Daoy (cell line): Measurements from ENCODE around the gene FKBP9. TPM values are rescaled to one million over a fixed set of nuclear protein-coding genes. Genes with fewer than 3 reads are reported as not detected.
"Not testable (repeated sequence)": the region's sequence is repeated elsewhere in the genome, so short reads cannot be mapped to it uniquely, and the experiment has no call there.

Experiments used
- DNase-seq: peaks from one replicate; pipeline ENCODE4 v3.0.0-alpha.2; 2015; ENCODE audit warnings: low read depth
- total RNA-seq: library from RNA; depleted of rRNA; stranded (reverse); fragments of >200 nt; shearing (Covaris generic); gene quantifications from 2 replicates; pipeline ENCODE4 v1.2.3, GENCODE V29; 2014

The FKBP9 gene
- total RNA-seq, 1 experiment from 2014 or later: 85.4 TPM

DNA sequence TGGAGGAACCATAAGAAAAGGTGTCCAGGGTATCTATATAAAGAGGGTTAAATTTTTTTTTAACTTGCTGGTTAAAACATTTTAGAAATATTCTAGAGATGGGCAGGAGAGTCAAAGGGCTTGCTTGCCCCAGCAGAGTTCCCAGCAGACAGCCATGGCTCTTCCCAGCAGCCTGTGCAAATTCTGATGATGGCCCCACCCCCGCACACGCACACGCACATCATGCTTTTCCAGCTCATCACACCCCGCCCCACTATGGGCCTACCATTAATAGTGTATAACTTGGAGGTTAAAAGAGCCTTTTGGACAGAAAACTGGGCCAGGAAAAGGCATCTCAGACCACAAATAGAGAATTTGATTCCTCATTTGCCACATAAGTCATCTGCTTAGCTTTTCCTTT is 48.5 kb downstream of the FKBP9 start:
- not testable (repeated sequence) for DNase-seq

- no peak for DNase-seq
These were observed 52.5 kb downstream of the FKBP9 start for GRCh38 chr7:33009734-33010133.

DNA sequence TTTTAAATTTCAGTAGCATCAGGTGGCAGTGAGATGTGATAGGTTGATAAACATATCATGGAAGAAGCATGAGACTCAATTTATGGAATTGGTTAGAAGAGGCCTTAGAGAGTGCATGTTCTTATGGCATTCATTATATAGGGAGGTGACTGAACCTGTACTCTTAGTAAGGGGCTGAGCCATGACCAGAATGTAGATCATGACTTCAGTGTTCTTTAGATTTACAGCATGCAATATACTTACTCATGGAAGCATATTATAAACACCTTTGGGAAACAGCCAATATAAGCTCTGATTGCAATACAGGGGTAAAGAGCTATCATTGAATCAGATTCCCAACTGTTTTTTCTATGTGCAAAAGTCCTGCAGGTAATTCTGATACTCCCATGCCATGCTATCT is 55.1 kb downstream of the FKBP9 start:
- DNase-seq: no peak

DNA sequence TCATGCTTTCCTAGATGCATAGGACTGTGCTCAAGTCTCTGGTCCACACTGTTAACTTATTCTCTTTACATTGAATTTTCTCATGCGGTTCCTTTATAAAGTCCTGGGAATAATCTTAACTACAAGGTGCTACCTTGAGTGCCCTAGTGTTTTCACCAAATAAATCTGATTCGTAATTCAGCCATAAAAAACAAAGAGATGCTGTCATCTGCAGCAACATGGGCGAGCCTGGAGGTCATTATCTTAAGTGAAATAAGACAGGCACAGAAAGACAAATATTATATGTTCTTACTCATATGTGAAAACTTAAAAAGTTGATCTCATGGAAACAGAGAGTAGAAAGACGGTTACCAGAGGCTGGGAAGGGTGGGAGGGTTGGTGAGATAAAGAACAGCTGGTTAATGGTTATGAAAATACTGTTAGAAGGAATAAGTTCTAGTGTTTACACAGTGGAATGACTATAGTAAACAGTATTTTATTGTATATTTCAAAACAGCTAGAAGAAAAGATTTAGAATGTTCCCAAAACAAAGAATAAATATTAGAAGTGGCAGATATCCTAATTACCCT is 67.0 kb downstream of the FKBP9 start:
- DNase-seq: no peak

DNA sequence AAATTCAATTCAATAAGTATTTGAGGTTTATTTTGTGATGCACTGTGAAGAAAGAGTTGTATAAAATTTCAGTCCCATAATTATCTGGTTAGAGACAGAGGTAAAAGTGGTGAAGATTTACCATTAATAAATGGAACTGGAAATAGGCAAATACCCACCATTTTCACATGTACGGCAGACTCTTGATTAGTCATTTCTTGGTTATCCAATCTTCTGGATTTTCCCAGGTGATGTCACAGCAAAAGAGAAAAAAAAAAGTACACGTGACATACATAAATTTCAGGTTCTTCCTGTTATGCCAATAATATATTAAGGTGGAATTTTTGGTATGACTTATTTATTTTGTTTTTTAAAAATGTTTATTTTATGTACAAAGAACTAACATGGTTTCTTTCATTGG is 78.5 kb downstream of the FKBP9 start:
- DNase-seq: no peak

DNA sequence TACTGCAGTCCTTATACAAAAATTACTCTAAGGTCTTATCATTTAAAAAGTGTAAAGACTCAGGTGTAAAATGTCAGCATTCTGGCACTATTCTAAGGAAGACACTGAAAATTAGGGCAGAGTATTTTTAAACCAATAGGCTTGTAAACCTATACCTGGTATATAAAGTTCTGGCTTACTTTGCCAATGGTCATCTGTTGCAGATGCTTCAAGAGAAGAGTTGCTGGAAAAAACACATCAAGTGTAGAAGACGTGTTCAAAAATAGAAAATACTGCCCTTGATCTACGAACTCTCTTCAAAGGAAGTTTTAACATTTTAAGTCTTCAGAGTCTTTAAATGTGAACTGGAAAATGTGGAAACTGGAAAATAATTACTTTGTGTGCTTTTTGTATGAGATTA is 81.4 kb downstream of the FKBP9 start:
- no peak for DNase-seq

DNA sequence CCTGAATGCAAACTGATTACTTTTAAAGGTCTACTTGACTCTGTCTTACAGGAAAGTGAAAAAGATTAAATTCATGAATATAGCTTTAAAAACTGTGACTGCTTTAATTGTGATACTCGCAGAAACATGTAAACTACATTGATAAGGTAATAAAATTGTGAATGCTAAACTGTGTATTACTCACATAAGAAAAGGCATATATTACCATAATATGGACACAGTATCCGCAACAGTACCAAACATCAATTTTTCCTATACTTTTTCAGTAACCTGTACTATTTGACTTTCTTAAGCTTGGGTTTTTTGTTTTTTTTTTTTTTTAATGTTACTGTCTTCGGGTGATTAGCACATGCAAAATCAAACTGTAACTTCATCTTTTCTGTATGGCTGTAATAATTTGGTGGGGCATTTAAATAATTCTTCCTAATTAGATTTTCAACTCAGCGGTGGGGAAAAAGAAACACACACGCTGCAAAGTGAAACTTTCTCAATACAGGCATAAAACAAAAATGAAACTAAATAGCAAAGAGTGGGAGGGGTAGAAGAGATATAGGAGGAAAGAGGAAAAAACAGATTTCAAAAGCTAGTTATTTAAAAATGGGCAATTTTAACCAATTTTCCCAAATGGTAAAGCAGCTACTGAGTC is 82.1 kb downstream of the FKBP9 start:
- DNase-seq: no peak

DNA sequence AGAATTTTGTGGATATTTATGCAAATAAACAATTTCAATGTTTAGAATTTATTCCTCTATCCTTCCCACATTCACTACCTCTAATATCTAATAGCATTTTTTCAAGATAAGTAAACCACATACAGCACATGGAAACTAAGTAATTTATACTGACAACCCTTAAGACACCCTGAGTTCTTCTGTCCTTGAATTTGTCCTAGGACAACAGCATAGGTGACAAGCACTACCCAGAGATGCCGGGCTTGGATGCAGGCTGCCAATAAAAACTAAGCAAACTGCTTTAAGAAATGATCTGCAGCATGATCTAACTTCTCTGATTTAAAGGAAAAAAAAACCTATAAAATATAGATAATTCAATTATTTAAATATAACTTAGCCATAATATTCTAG is 82.7 kb downstream of the FKBP9 start:
- DNase-seq: no peak

DNA sequence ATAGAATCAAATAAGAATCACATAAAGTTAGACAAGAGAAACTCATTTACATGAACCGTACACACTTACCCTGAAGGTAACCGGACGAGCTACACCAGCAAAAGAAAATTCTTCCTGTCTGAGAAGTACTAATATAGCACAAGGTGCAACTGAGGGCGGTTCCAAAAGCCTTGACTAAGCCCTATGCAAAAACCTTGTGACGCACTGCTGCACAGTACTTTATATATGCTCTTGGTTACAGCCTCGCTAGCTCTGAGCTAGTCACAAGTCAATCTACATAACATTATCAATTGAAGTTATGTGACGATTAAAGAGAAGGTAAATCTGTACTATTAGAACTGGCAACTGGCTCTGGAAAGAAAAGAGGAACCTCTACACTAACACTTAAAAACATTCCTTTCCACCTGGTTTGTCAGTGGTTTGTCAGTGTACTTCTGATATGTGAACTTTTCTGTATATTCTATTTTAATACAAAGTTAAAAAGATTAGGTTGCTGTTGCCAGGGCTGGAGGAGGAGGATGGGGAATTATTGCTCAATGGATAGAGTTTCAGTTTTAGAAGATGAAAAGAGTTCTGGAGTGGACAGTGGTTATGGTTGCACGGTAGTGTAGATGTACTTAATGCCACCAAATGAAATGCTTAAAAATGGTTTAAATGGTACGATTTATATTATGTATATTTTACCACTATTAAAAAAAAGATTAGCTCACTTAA is 83.7 kb downstream of the FKBP9 start:
- DNase-seq: peak; percentile 41

DNA sequence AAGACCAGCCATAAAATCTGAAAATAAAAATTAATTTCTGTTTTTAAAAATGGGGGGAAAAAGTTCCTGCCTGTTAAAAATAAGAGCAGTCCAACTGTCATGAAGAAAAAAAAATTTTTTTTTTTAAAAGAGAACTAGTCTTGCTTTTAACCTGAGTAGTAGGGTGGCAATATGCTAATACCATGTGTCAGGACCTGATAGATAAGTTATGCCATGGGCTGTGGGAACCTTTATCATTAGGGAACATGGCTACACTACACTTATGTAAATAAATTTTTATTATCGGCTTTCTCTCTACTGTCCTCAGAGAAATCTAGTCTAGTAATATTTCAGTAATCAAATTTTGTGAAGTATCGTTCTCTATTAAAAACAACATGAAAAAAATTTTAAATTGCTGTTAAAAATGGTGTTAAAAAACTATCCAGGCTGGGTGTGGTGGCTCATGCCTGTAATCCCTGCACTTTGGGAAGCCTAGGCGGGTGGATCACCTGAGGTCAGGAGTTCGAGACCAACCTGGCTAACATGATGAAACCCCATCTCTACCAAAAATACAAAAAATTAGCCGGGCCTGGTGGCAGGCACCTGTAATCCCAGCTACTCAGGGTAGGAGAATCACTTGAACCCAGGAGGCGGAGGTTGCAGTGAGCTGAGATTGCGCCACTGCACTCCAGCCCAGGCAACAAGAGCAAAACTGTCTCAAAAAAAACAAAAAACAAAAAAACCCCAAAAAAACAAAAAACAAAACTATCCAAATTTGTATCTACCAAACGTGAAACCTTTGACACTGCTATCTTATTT is 84.6 kb downstream of the FKBP9 start:
- no peak for DNase-seq

DNA sequence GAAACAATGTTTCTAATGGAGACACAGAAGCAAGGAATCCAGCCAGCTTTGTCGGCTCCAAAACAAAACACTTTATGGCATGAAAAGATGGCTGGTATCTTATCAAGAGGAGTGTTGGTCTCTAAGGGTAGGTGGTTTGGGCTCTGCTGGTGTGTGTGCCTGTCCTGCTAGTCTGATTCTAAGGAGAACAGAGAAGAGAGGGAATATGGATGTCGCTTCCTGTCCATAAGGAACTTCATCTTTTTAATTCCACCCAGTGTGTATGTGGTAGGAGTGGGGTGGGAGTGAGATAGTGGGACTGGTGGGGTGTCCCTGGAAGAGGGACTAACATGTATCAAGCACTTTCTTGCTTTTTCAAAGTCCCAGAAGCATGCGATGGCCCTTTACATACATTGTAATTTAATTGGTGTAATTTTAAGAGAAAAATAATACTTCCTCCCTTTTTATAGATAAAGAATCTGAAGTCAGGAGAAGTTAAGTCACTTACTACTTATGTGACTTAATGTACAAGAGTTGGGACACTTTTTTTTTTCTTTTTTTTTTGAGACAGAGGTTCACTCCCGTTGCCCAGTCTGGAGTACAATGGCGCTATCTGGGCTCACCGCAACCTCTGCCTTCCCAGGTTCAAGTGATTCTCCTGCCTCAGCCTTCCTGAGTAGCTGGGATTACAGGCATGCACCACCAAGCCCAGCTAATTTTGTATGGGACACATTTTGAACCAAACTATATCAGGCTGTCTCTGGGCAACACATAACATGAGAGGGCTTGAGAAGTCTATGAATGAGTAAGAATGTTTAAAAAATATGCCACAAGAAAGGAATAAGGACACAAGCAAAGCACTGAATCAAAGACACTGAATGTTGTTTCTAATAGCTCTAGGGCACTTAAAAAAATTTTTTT is 86.5 kb downstream of the FKBP9 start:
- DNase-seq: no peak

- no peak for DNase-seq
These were observed 87.1 kb downstream of the FKBP9 start for GRCh38 chr7:33044401-33044718.

GRCh38 chr7:33044986-33045385 is 87.7 kb downstream of the FKBP9 start:
- DNase-seq: no peak

DNA sequence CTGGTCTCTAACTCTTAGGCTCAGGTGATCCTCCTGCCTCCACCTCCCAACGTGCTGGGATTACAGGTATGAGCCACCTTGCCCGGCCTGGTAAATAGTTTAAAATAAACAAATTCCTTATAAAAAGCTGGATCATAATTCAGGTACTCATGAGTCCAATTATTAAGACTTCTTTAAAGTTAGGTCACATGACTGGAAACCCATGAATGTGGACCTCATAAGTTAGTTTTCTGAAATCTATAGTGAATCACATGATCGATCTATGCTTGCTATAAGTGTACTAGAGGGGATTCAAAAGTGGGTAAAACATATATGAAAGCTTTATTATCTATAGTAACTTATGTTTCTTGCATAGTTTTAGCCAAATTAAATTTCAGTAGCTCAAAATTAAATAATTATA is 91.0 kb downstream of the FKBP9 start:
- DNase-seq: no peak

- no peak for DNase-seq
These were observed 91.5 kb downstream of the FKBP9 start for GRCh38 chr7:33048704-33049103.

DNA sequence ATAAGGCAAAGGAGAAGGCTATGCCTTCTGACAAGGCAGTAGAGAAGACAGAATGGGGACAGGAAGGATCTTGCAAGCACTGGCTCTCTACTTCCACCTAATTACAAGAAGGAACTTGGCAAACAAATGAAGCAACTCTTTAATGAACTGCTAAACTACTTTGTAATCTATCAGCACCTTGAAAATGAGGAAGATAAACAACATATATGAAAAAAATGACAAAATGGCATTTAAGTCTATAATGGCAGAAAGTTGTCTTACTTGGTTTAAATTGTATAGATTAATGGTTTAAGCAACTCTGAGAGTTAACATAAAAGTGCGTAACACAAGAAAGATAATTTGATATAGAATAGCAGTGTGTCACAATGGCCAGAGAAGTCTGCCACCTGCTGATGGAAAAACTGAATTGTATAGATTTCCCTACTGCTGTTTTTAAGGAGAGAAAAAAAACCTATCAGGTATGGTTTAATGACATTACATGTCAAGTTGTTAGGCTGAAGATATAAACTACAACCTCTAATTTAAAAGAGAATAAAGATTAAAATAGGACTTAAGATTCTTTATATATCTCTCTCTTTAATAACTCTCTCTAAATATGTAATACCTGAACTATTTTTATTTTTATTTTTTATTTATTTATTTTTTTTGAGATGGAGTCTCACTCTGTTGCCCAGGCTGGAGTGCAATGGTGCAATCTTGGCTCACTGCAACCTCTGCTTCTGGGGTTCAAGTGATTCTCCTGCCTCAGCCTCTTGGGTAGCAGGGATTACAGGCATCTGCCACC is 93.5 kb downstream of the FKBP9 start:
- peak; percentile 38 for DNase-seq

- no peak for DNase-seq
These were observed 96.5 kb downstream of the FKBP9 start for GRCh38 chr7:33053721-33054120.

GRCh38 chr7:33054261-33054964 is 97.2 kb downstream of the FKBP9 start:
- DNase-seq: peak; percentile 29

GRCh38 chr7:33055158-33055557 is 97.9 kb downstream of the FKBP9 start:
- DNase-seq: no peak
